Omental fat pad (tissue), 4 donors: ENCODE data around the gene DNAJC1. TPM values are rescaled to one million over a fixed set of nuclear protein-coding genes. Genes with fewer than 3 reads are reported as not detected.

Experiments used
- ATAC-seq: fragments of 150-250 bp; one replicate; pipeline ENCODE4 v1.9.1; 2016; ENCODE audit warnings: mild to moderate bottlenecking, moderate library complexity; ENCODE audit not compliant: low FRiP score
- DNase-seq: peaks from one replicate; pipeline ENCODE4 v3.0.0-alpha.2; 2019; ENCODE audit warnings: low spot score
- CTCF ChIP-seq, 3 donors: fragments of 450-650 bp; IDR thresholded peaks; one replicate each; pipeline ENCODE4 v1.5.1; 2016 to 2017; ENCODE audit warnings: antibody characterized with exemption in 3 of 3, mild to moderate bottlenecking in 3 of 3, moderate library complexity in 2 of 3
- total RNA-seq, 4 donors: library from RNA; depleted of rRNA; stranded (reverse); fragments of >200 nt; gene quantifications; one replicate each; pipeline ENCODE4 v1.1.0, GENCODE V29; 2016

DNAJC1 gene
- total RNA-seq, 4 donors from 2014 or later, result 69.5 to 119 (median 89.8) TPM

GRCh38 chr10:21754410-21755011 lies 249.0 kb downstream of the DNAJC1 start:
- ATAC-seq (no peak), DNase-seq (no peak)
- no peak for TF ChIP-seq CTCF (IDR thresholded peaks at IDR 0.05)

GRCh38 chr10:21753497-21754270 lies 249.8 kb downstream of the DNAJC1 start:
- ATAC-seq (no peak), DNase-seq (no peak)

GRCh38 chr10:21751341-21752310 lies 251.9 kb downstream of the DNAJC1 start:
- TF ChIP-seq CTCF (IDR thresholded peaks at IDR 0.05), result no peak
- ATAC-seq (no peak), DNase-seq (no peak)

More at GRCh38 chr10:21753497-21754270, 249.8 kb downstream of the DNAJC1 start:
- TF ChIP-seq CTCF (IDR thresholded peaks at IDR 0.05), result no peak

- no peak for TF ChIP-seq CTCF (IDR thresholded peaks at IDR 0.05)
- ATAC-seq (no peak), DNase-seq (no peak)
Observed at GRCh38 chr10:21750424-21750823, 253.1 kb downstream of the DNAJC1 start.

GRCh38 chr10:21749788-21750187 lies 253.7 kb downstream of the DNAJC1 start:
- ATAC-seq (no peak), DNase-seq (no peak)
- TF ChIP-seq CTCF (IDR thresholded peaks at IDR 0.05), result no peak

GRCh38 chr10:21747809-21748208 lies 255.7 kb downstream of the DNAJC1 start:
- ATAC-seq, result no peak
- TF ChIP-seq CTCF (IDR thresholded peaks at IDR 0.05), result no peak

More at GRCh38 chr10:21747809-21748208, 255.7 kb downstream of the DNAJC1 start:
- DNase-seq, result no peak
